OCI-LY1 (cell line): ENCODE results near the gene PTCHD1.

ENCODE experiments used
- H2AFZ ChIP-seq: fragments of 200-600 bp; sonication (generic), shearing (Covaris generic); 2 replicates; pipeline ENCODE4 v1.6.0; 2014; ENCODE audit warnings: antibody characterized with exemption, mild to moderate bottlenecking, low read length
- H3F3A ChIP-seq: fragments of 200-600 bp; sonication (generic), shearing (Covaris generic); 2 replicates; pipeline ENCODE4 v1.6.0; 2014; ENCODE audit warnings: mild to moderate bottlenecking, antibody characterized with exemption, low read length, moderate library complexity; ENCODE audit not compliant: insufficient read depth
- H3K27ac ChIP-seq: fragments of 200-600 bp; sonication (generic); 2 replicates; pipeline ENCODE4 v1.5.1; 2014; ENCODE audit warnings: low read length, mixed run types, mild to moderate bottlenecking, low read depth; ENCODE audit not compliant: poor library complexity, severe bottlenecking
- H3K27me3 ChIP-seq: fragments of 200-600 bp; sonication (generic); 2 replicates; pipeline ENCODE4 v1.6.0; 2014; ENCODE audit warnings: antibody characterized with exemption, mild to moderate bottlenecking, low read length, moderate library complexity; ENCODE audit not compliant: insufficient read depth
- H3K36me3 ChIP-seq: fragments of 200-600 bp; sonication (generic); 2 replicates; pipeline ENCODE4 v1.6.1; 2014; ENCODE audit warnings: mild to moderate bottlenecking, antibody characterized with exemption, low read length, moderate library complexity, mixed read lengths; ENCODE audit not compliant: insufficient read depth
- H3K4me1 ChIP-seq: fragments of 200-600 bp; sonication (generic); 2 replicates; pipeline ENCODE4 v1.5.1; 2014; ENCODE audit warnings: mild to moderate bottlenecking, low read length, moderate library complexity; ENCODE audit not compliant: insufficient read depth, severe bottlenecking
- H3K4me2 ChIP-seq: fragments of 200-600 bp; sonication (generic), shearing (Covaris generic); 2 replicates; pipeline ENCODE4 v1.6.1; 2014; ENCODE audit warnings: low read length
- H3K4me3 ChIP-seq: fragments of 200-600 bp; sonication (generic); 2 replicates; pipeline ENCODE4 v1.5.1; 2014; ENCODE audit warnings: low read length, low read depth, mild to moderate bottlenecking, mixed read lengths; ENCODE audit not compliant: poor library complexity, severe bottlenecking
- H3K79me2 ChIP-seq: fragments of 200-600 bp; shearing (Covaris generic); 2 replicates; pipeline ENCODE4 v1.6.1; 2016; ENCODE audit warnings: mixed run types, low read length, mixed read lengths; ENCODE audit not compliant: insufficient read depth
- H3K9ac ChIP-seq: fragments of 200-600 bp; sonication (generic), shearing (Covaris generic); 2 replicates; pipeline ENCODE4 v1.6.1; 2014; ENCODE audit warnings: mild to moderate bottlenecking, low read length, mixed read lengths
- H3K9me2 ChIP-seq: fragments of 200-600 bp; sonication (generic), shearing (Covaris generic); 2 replicates; pipeline ENCODE4 v1.6.1; 2014; ENCODE audit warnings: low read depth, mild to moderate bottlenecking, low read length, mixed read lengths
- H3K9me3 ChIP-seq: fragments of 200-600 bp; shearing (Covaris generic); 2 replicates; pipeline ENCODE4 v1.6.1; 2014; ENCODE audit warnings: low read length, mixed read lengths
- H4K20me1 ChIP-seq: fragments of 200-600 bp; sonication (generic), shearing (Covaris generic); 2 replicates; pipeline ENCODE4 v1.6.0; 2016; ENCODE audit warnings: mild to moderate bottlenecking, low read length; ENCODE audit not compliant: insufficient read depth
- EZH2 ChIP-seq: fragments of 200-600 bp; sonication (generic), shearing (Covaris generic); IDR thresholded peaks from 2 replicates; pipeline ENCODE4 v1.8.0; 2017; ENCODE audit warnings: borderline replicate concordance, mixed run types, mild to moderate bottlenecking, antibody characterized with exemption, low read length, moderate library complexity, mixed read lengths
- TF ChIP-seq, protein P1 (sequence below): fragments of 200-600 bp; sonication (generic), shearing (Covaris generic); IDR thresholded peaks from 2 replicates; pipeline ENCODE4 v1.5.1; 2017; ENCODE audit warnings: mild to moderate bottlenecking, antibody characterized with exemption, low read length, moderate library complexity, mixed read lengths

Gene PTCHD1

GRCh38 chrX:23386260-23386659 is 51.6 kb downstream of the PTCHD1 start:
- H3K4me3 ChIP-seq: no peak overlapping the region
- H4K20me1 ChIP-seq: no peaks in the 10 kb centered on the region
- H2AFZ ChIP-seq: no peak overlapping the region
- no peaks in the 10 kb centered on the region for H3K36me3 ChIP-seq
- H3K27me3 ChIP-seq: no peaks in the 10 kb centered on the region
- H3K79me2 ChIP-seq: no peaks in the 10 kb centered on the region
- H3K4me1 ChIP-seq: no peaks in the 10 kb centered on the region
- H3K9ac ChIP-seq: no peak overlapping the region
- H3K9me2 ChIP-seq: no peaks in the 10 kb centered on the region
- no peaks in the 10 kb centered on the region for H3K9me3 ChIP-seq
- H3K4me2 ChIP-seq: no peak overlapping the region
- no peak overlapping the region for H3K27ac ChIP-seq
- H3F3A ChIP-seq: no peaks in the 10 kb centered on the region
- TF ChIP-seq, protein P1, sequence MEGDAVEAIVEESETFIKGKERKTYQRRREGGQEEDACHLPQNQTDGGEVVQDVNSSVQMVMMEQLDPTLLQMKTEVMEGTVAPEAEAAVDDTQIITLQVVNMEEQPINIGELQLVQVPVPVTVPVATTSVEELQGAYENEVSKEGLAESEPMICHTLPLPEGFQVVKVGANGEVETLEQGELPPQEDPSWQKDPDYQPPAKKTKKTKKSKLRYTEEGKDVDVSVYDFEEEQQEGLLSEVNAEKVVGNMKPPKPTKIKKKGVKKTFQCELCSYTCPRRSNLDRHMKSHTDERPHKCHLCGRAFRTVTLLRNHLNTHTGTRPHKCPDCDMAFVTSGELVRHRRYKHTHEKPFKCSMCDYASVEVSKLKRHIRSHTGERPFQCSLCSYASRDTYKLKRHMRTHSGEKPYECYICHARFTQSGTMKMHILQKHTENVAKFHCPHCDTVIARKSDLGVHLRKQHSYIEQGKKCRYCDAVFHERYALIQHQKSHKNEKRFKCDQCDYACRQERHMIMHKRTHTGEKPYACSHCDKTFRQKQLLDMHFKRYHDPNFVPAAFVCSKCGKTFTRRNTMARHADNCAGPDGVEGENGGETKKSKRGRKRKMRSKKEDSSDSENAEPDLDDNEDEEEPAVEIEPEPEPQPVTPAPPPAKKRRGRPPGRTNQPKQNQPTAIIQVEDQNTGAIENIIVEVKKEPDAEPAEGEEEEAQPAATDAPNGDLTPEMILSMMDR: no peak
- no peak for TF ChIP-seq EZH2

DNA sequence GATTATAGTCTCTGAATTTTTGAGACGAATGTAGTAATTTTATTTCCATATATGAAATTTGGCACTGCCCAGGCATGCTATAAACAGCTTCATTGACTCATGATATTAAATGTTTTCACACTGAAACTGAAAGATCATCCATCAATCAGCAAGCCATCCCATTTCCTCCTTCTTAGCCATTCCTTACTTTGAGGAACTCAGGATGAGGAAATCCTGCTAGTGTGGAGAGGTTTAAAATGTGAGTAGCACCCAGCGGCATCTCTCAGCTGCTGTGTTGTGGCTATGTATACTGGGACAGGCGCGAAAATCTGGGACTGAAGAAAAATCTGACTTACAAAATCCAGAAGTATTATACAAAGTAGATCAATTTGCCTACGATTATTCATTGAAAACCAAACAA is 52.1 kb downstream of the PTCHD1 start:
- Histone ChIP-seq H3K9ac (no peak overlapping the region), H3K4me1 (no peaks in the 10 kb centered on the region), H2AFZ (no peak overlapping the region), H3K27me3 (no peaks in the 10 kb centered on the region), H3K4me2 (no peak overlapping the region), H3K9me3 (no peaks in the 10 kb centered on the region), H3K4me3 (no peak overlapping the region), H3K27ac (no peak overlapping the region), H3F3A (no peaks in the 10 kb centered on the region), H4K20me1 (no peaks in the 10 kb centered on the region), H3K79me2 (no peaks in the 10 kb centered on the region), H3K9me2 (no peaks in the 10 kb centered on the region), H3K36me3 (no peaks in the 10 kb centered on the region)
- TF ChIP-seq EZH2: no peak
- TF ChIP-seq, protein P1: no peak

GRCh38 chrX:23387550-23388184 is 53.0 kb downstream of the PTCHD1 start:
- TF ChIP-seq, protein P1: no peak
- no peak for TF ChIP-seq EZH2
- Histone ChIP-seq H3K4me3 (no peak overlapping the region), H3K79me2 (no peaks in the 10 kb centered on the region), H3K4me1 (no peaks in the 10 kb centered on the region), H3K36me3 (no peaks in the 10 kb centered on the region), H3K4me2 (no peak overlapping the region), H3F3A (no peaks in the 10 kb centered on the region), H4K20me1 (no peaks in the 10 kb centered on the region), H3K27ac (no peak overlapping the region), H3K9me3 (no peaks in the 10 kb centered on the region), H3K9ac (no peak overlapping the region), H2AFZ (no peak overlapping the region), H3K9me2 (no peaks in the 10 kb centered on the region), H3K27me3 (no peaks in the 10 kb centered on the region)
